GM12801 (cell line): ENCODE results near the gene FANCI.

ENCODE experiments used
- CTCF ChIP-seq: IDR thresholded peaks from one replicate; pipeline ENCODE4 v1.5.1; 2011; ENCODE audit warnings: control low read depth; ENCODE audit not compliant: insufficient read length; ENCODE audit errors: extremely low read depth

FANCI gene

DNA sequence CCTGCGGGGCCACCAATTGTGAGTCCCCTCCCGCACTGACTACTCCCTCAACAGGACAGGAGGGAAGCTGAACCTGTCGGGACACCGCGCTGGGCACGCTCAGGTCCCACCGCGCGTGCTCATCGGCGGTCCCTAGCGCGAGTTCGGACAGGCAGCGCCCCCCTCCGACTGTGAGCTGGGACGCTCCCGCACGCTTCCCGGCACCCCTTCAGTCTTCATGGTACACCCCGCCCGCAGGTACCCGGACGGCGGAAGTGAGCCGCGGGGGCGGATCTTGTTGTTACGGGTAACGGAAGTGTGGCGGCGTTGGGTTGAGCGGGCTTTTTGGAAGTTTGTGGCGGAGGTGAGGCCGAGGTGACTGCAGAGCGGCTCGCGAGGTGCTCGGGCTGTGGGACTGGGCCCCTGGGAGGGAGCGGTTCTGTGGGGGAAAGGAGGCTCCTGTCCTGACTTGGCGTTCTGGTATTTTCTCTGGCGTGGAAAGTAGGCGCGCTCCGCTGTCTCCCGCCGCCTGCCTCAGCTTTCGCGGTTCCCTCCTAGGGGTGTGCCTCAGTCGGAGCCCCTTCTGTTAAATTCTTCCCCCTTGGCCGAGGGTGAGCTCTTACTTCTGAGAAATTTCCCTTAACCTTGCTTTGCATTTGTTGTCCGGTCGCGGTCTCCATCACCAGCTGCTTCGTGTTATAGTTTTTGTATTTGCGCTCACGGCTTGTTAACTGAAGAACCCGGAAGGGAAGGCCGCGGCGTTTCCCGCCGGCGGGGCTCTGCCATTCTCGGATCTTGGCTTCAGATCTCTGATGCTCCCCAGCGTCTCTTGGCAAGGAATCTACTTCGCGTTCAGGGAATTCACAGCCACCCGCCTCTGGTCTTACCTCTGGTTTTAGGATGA, at the start of gene FANCI:
Gene FANCI (plus strand): TSS at position 289 of the 883 bp plus-strand sequence. CDS start 3,669 bp downstream, outside the sequence.
- no peak for TF ChIP-seq CTCF

DNA sequence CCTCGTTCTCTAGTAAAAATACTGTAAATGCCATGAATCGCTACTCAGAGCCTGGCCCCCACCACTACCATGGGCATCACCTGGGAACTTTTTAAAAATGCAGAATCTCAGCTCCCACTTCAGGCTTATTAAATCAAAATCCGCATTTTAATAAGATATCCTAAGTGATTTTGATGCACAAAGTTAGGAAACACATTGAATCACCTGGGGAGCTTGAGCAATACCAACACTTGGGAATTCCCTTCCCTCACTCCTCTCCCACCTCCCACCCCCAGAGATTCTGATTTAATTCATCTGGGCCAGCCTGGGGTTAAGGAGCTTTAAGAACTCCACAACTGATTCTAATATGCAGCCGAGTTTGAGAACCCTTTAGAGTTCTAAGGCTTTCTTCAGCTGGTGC, 49.2 kb upstream of the FANCI start:
- no peak for TF ChIP-seq CTCF

DNA sequence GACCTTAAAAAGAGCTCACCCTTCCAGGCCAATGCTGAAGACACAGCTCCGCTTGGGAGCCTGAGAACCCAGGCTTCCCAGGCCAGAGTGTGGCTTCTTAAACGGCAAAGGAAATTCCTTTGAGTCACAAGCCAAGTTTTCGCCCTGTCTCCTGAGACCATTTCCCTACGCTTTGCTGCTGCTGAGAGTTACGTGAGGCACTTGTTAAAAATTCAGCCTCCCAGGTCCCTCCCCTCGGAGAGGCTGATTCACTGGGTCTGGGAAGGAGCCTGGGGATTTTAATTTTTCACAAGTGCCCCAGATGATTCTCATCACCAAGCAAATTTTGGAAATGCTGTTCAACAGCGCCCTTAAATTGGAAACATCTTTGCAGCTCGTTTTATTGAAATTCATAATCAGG, 47.9 kb upstream of the FANCI start:
- no peak for TF ChIP-seq CTCF

GRCh38 chr15:89196241-89196640, 47.5 kb upstream of the FANCI start:
- TF ChIP-seq CTCF = no peak

DNA sequence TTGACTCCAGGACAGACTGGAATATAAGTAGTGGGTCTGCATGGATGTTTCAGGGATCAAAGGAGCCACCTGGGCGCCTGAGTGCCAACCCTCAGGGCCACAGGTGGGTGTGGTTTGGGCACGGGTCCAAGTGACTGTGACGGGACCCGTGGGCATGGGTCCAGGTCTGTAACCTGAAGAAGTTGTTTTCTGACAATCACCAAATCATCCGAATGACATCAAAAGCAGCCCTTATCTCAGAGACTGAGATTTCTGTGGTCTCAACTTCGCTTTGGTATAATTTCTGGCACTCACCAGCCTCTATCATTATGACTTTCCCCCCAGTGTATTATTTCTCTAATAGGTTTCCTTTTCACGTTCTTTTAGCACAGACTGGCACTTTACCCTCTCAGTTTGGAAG, 46.8 kb upstream of the FANCI start:
- no peak for TF ChIP-seq CTCF

GRCh38 chr15:89197503-89197971, 46.2 kb upstream of the FANCI start:
- TF ChIP-seq CTCF = no peak

DNA sequence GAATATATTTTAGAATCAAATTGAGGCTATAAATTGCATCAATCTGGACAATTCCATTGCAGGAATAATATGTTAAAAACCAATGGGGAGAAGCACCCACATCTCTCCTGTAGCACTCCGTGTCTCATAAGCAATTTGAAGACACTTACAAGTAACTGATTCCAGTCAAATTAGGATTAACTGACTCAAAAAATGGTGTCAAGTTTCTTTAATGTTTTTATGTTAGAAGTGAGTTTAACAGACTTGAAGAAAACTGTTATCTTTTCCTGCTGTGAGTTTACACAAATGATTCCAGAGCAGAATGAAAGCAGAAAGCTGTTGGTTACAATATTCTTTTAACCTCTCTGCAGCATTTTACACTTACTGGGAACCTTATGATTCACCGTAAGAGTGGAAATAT, 45.6 kb upstream of the FANCI start:
- no peak for TF ChIP-seq CTCF
